Mucosa of rectum (tissue), 2 donors: Measurements from ENCODE around the gene MMRN2.
"Not testable (repeated sequence)": the region's sequence is repeated elsewhere in the genome, so short reads cannot be mapped to it uniquely, and the experiment has no call there.

ENCODE experiments used
- H3K27ac ChIP-seq, 2 donors: one replicate each; pipeline ENCODE4 v1.7.0; 2013; ENCODE audit warnings: inconsistent platforms in 2 of 2, low read depth in 2 of 2, low read length in 2 of 2
- H3K27me3 ChIP-seq, 2 donors: one replicate each; pipeline ENCODE4 v1.7.0; 2013; ENCODE audit warnings: low read length in 2 of 2; ENCODE audit not compliant: control insufficient read depth in 2 of 2, insufficient read depth in 2 of 2
- H3K36me3 ChIP-seq, 2 donors: one replicate each; pipeline ENCODE4 v1.7.0; 2013; ENCODE audit warnings: low read length in 2 of 2; ENCODE audit not compliant: control insufficient read depth in 2 of 2, insufficient read depth in 2 of 2
- H3K4me1 ChIP-seq, 2 donors: one replicate each; pipeline ENCODE4 v1.7.0; 2013; ENCODE audit warnings: low read length in 2 of 2, mild to moderate bottlenecking in 1 of 2; ENCODE audit not compliant: control insufficient read depth in 2 of 2, insufficient read depth in 2 of 2
- H3K4me3 ChIP-seq, 2 donors: one replicate each; pipeline ENCODE4 v1.7.0; 2013; ENCODE audit warnings: low read length in 2 of 2
- H3K9ac ChIP-seq, 2 donors: one replicate each; pipeline ENCODE4 v1.7.0; 2013; ENCODE audit warnings: low read length in 2 of 2, low read depth in 1 of 2, mild to moderate bottlenecking in 1 of 2
- H3K9me3 ChIP-seq, 2 donors: one replicate each; pipeline ENCODE4 v1.7.0; 2013; ENCODE audit warnings: low read length in 2 of 2; ENCODE audit not compliant: control insufficient read depth in 2 of 2
- donor health status: healthy.
- donor health status: Normal muscosa, but diverticular disease.

MMRN2 gene

DNA sequence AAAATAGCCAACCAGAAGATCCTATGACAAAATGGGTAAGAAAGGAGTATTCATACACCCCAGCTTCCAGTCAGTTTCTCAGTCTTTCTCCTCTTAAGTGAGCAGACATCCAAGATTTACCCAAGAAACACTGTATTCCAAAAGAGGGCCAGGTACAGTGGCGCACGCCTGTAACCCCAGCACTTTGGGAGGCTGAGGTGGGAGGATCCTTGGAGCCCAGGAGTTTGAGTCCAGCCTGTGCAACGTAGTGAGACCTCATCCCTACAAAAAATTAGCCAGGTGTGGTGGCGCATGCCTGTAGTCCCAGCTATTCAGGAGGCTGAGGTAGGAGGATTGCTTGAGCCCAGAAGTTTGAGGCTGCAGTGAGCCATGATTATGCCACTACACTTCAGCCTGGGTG lies 9.6 kb downstream of the MMRN2 start:
- H3K9ac ChIP-seq, H3K9me3 ChIP-seq, H3K36me3 ChIP-seq, H3K27me3 ChIP-seq, H3K4me1 ChIP-seq, H3K4me3 ChIP-seq, H3K27ac ChIP-seq: not testable (repeated sequence)

DNA sequence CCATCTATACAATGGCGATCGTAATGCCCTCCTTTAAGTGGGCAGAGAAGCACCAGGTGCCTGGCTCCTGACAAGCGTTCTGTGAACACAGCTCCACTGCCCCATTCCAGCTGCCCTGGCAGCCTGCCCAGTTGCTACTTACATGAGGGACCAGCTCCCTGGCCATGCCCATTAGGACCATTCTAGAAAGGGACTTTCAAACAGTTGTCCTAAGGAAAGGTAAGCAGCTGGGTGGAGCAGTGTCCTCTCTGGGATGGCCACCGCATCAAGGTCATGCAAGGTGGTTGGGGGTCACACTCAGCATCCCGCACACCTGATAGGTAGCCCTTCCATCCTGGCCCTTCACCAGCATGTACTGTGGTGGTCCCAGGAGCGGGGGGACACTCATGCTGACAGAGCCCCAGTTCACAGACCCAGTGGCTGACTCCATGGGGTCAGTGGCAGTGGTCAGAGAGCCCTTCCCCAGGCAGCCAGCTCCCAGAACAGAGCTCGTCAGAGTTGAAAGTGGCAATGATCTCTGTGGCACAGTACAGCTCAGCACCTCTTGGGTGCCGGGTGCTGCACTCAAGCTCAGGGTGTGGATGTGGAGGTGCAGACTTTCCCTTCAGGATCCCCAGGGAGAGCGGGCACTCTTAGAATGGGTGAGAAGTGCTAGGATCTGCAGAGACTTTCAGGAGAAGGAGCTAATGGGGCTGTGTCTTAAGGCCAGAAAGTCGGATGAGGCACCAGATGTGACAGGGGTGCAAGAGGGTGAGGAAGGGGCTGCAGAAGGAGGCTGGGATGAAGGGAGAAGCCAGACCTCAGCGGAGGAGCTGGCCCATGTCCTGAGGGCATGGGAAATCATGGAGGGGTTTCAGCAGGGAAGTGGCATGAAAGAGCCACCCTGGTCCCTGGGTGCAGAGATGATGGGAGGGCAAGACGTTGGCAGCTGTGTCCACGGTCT lies 10.9 kb downstream of the MMRN2 start:
- no peak overlapping the region for H3K4me3 ChIP-seq
- H3K9ac ChIP-seq: no peak overlapping the region
- H3K4me1 ChIP-seq: no peaks in the 10 kb centered on the region
- no peaks in the 10 kb centered on the region for H3K9me3 ChIP-seq
- no peaks in the 10 kb centered on the region for H3K36me3 ChIP-seq
- no peaks in the 10 kb centered on the region for H3K27me3 ChIP-seq
- H3K27ac ChIP-seq: no peak overlapping the region

GRCh38 chr10:86945361-86946212 lies 11.8 kb downstream of the MMRN2 start:
- Histone ChIP-seq H3K9ac (no peak overlapping the region), H3K27ac (no peak overlapping the region), H3K4me3 (no peak overlapping the region), H3K9me3 (no peaks in the 10 kb centered on the region), H3K27me3 (no peaks in the 10 kb centered on the region), H3K4me1 (no peaks in the 10 kb centered on the region), H3K36me3 (no peaks in the 10 kb centered on the region)

GRCh38 chr10:86944907-86945306 lies 12.5 kb downstream of the MMRN2 start:
- no peaks in the 10 kb centered on the region for H3K27me3 ChIP-seq
- H3K36me3 ChIP-seq: no peaks in the 10 kb centered on the region
- no peaks in the 10 kb centered on the region for H3K4me1 ChIP-seq
- no peak overlapping the region for H3K4me3 ChIP-seq
- no peaks in the 10 kb centered on the region for H3K9me3 ChIP-seq
- H3K9ac ChIP-seq: no peak overlapping the region
- H3K27ac ChIP-seq: no peak overlapping the region

DNA sequence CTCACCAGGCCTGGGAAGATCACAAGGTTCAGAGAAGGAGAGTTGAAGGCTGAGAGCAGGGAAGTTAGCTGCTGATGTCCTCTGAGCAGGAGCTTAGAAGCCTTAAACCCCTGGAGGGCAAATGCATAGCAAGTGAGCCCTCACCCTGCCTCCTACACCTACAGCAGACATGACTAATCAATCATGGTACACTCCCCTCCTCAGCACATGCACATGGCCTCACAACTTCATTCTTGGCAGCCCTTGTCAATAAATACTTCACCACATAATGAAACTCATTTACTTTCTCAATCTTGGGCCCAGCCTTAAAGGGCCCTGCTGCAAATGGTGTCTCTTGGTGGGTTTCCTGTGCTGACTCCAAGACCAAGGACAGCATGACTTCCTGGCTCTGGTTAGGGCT lies 12.9 kb downstream of the MMRN2 start:
- Histone ChIP-seq H3K4me1 (no peaks in the 10 kb centered on the region), H3K27ac (no peak overlapping the region), H3K9me3 (no peaks in the 10 kb centered on the region), H3K9ac (no peak overlapping the region), H3K4me3 (no peak overlapping the region), H3K36me3 (no peaks in the 10 kb centered on the region), H3K27me3 (no peaks in the 10 kb centered on the region)

- no peaks in the 10 kb centered on the region for H3K9me3 ChIP-seq
- H3K4me1 ChIP-seq: no peaks in the 10 kb centered on the region
- H3K27ac ChIP-seq: no peak overlapping the region
- H3K9ac ChIP-seq: no peak overlapping the region
- no peaks in the 10 kb centered on the region for H3K36me3 ChIP-seq
- H3K27me3 ChIP-seq: no peaks in the 10 kb centered on the region
- H3K4me3 ChIP-seq: no peak overlapping the region
Measured at GRCh38 chr10:86944031-86944419, 13.4 kb downstream of the MMRN2 start.

DNA sequence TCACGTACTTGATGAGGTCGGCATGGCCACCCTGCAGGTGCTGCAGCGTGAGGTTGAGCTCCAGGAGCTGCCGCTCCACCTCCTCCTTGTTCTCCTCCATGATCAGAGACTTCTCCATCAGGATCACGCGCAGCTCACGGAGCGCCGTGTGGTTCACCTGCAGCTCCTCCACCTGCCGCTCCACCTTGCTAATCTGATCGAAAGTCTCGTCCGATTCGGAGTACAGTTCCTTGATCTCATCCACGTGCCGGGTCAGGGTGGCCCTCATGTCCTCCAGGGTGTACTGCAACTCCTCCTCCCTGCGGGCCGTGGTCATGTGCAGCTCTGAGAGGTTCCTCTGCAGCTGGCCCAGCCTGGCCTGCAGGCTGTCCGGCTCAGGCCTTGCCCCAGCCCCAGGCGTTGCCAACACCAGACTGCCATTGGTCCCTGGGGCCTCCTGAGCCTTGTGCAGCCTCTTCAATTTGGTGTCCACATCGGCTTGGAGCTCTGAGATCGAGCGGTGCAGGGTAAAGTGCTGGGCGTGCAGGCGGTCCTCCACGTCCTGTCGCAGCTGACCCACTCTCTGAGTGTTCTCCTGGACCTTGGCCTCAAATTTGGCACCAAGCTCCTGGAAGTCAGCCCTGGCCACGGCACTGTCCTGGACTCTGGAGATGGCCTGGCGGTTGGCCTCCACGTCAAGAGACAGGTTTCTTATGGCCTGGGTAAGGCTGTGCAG lies 13.9 kb downstream of the MMRN2 start:
- no peaks in the 10 kb centered on the region for H3K4me1 ChIP-seq
- no peaks in the 10 kb centered on the region for H3K9me3 ChIP-seq
- H3K27me3 ChIP-seq: no peaks in the 10 kb centered on the region
- no peak overlapping the region for H3K4me3 ChIP-seq
- H3K36me3 ChIP-seq: no peaks in the 10 kb centered on the region
- H3K27ac ChIP-seq: no peak overlapping the region
- H3K9ac ChIP-seq: no peak overlapping the region

GRCh38 chr10:86942441-86943315 lies 14.7 kb downstream of the MMRN2 start:
- H3K9me3 ChIP-seq: no peaks in the 10 kb centered on the region
- H3K27me3 ChIP-seq: no peaks in the 10 kb centered on the region
- H3K4me3 ChIP-seq: peak overlapping the region; percentile 31 to 37
- no peaks in the 10 kb centered on the region for H3K4me1 ChIP-seq
- H3K27ac ChIP-seq: no peak overlapping the region
- H3K36me3 ChIP-seq: no peaks in the 10 kb centered on the region
- peak overlapping the region in 1 of 2 donors; percentile 45 for H3K9ac ChIP-seq

DNA sequence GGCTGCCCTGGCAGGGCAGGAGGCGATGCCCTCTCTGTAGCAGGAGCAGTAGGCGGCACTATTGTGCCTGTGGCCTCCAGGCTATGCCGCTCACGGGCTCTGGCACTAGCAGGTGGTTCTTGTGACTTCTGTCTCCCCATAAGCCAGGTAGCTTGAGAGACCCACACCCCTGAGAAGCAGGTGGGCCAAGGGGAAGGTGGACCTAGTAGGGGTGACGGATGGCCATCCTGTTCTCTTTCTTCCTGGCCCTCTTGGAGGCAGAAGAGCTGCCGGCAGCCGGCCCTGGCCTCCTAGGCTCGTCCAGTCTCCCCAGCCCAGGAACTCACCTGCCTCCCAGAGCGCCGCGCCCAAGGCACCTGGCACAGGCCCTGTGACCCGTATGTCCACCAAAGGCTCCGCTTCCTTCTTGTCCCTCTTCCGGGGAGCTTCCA lies 15.4 kb downstream of the MMRN2 start:
- H3K4me1 ChIP-seq: no peaks in the 10 kb centered on the region
- H3K9me3 ChIP-seq: no peaks in the 10 kb centered on the region
- no peaks in the 10 kb centered on the region for H3K36me3 ChIP-seq

More for the DNA sequence above, 15.4 kb downstream of the MMRN2 start:
- Histone ChIP-seq H3K27me3 (no peaks in the 10 kb centered on the region), H3K27ac (no peak overlapping the region), H3K4me3 (peak overlapping the region; percentile 31 to 37), H3K9ac (peak overlapping the region in 1 of 2 donors; percentile 45)
